GM12878 (cell line): ENCODE data around the gene WHRN. TPM values are rescaled to one million over a fixed set of nuclear protein-coding genes. Genes with fewer than 3 reads are reported as not detected.
A peak's percentile ranks its signal among the peaks of the same experiment; 100 is the strongest.

Experiments used
- BACH1 ChIP-seq: fragments of 450-650 bp; IDR thresholded peaks from 2 replicates; pipeline ENCODE4 v1.6.1; 2017; ENCODE audit warnings: mild to moderate bottlenecking, borderline replicate concordance
- BCL11A ChIP-seq: IDR thresholded peaks from 2 replicates; pipeline ENCODE4 v1.6.1; 2011; ENCODE audit warnings: low read depth, low read length
- BRCA1 ChIP-seq: IDR thresholded peaks from 2 replicates; pipeline ENCODE4 v1.6.1; 2011; ENCODE audit warnings: low read depth, low read length, improper control_type of control experiment
- CBFB ChIP-seq: IDR thresholded peaks from 2 replicates; pipeline ENCODE4 v1.6.1; 2016; ENCODE audit warnings: antibody characterized with exemption, low read depth
- CTCF ChIP-seq, 3 experiments: IDR thresholded peaks in 2 of 3; conservative IDR thresholded peaks in 1 of 3; 2 replicates each; pipeline ENCODE4 v1.5.1; 2011; ENCODE audit warnings: low read depth in 3 of 3, low read length in 3 of 3, mild to moderate bottlenecking in 3 of 3, control low read depth in 2 of 3, moderate library complexity in 2 of 3, inconsistent platforms in 1 of 3, mixed read lengths in 1 of 3; ENCODE audit not compliant: control insufficient read depth in 2 of 3, insufficient read depth in 1 of 3; ENCODE audit errors: extremely low read depth in 1 of 3
- HDAC6 ChIP-seq: fragments of 200-600 bp; sonication (generic); IDR thresholded peaks from one replicate; pipeline ENCODE4 v1.8.0; 2017; ENCODE audit warnings: antibody characterized with exemption; ENCODE audit not compliant: unreplicated experiment
- IKZF2 ChIP-seq, 2 experiments: fragments of 450-650 bp; IDR thresholded peaks; 2 replicates each; pipeline ENCODE4 v1.6.1; 2017; ENCODE audit warnings: mild to moderate bottlenecking in 2 of 2, moderate library complexity in 2 of 2
- IRF4 ChIP-seq: IDR thresholded peaks from 2 replicates; pipeline ENCODE4 v1.6.1; 2011; ENCODE audit warnings: low read depth, low read length
- JUND ChIP-seq: IDR thresholded peaks from 2 replicates; pipeline ENCODE4 v1.6.1; 2012; ENCODE audit warnings: low read depth, mild to moderate bottlenecking, low read length, improper control_type of control experiment, moderate library complexity
- LARP7 ChIP-seq: fragments of 450-650 bp; IDR thresholded peaks from 2 replicates; pipeline ENCODE4 v1.6.1; 2017; ENCODE audit warnings: mild to moderate bottlenecking
- NFYB ChIP-seq: IDR thresholded peaks from 2 replicates; pipeline ENCODE4 v1.6.1; 2011; ENCODE audit warnings: low read depth, mild to moderate bottlenecking, low read length, improper control_type of control experiment, moderate library complexity; ENCODE audit not compliant: insufficient read depth
- PML ChIP-seq: IDR thresholded peaks from 2 replicates; pipeline ENCODE4 v1.6.1; 2012; ENCODE audit warnings: low read length, inconsistent platforms
- POLR2A ChIP-seq: IDR thresholded peaks from 2 replicates; pipeline ENCODE4 v1.6.1; 2011; ENCODE audit warnings: low read depth, mild to moderate bottlenecking, low read length
- RAD21 ChIP-seq: IDR thresholded peaks from 2 replicates; pipeline ENCODE4 v1.6.1; 2011; ENCODE audit warnings: mild to moderate bottlenecking, low read depth, low read length, moderate library complexity; ENCODE audit not compliant: insufficient read depth
- RELA ChIP-seq: fragments of 450-650 bp; IDR thresholded peaks from 2 replicates; pipeline ENCODE4 v1.8.0; 2014; ENCODE audit warnings: borderline replicate concordance; ENCODE audit not compliant: partially characterized antibody
- RELB ChIP-seq: fragments of 450-650 bp; IDR thresholded peaks from 2 replicates; pipeline ENCODE4 v1.6.1; 2017; ENCODE audit warnings: low read depth, mild to moderate bottlenecking, moderate library complexity
- RFX5 ChIP-seq: IDR thresholded peaks from 2 replicates; pipeline ENCODE4 v1.6.1; 2011; ENCODE audit warnings: low read depth, low read length, improper control_type of control experiment
- ZBTB33 ChIP-seq: fragments of 450-650 bp; IDR thresholded peaks from 2 replicates; pipeline ENCODE4 v1.6.1; 2017; ENCODE audit warnings: mild to moderate bottlenecking
- ZNF217 ChIP-seq: fragments of 450-650 bp; IDR thresholded peaks from 2 replicates; pipeline ENCODE4 v1.6.1; 2017; ENCODE audit warnings: antibody characterized with exemption, mild to moderate bottlenecking
- ZNF592 ChIP-seq: fragments of 450-650 bp; IDR thresholded peaks from 2 replicates; pipeline ENCODE4 v1.6.1; 2017; ENCODE audit warnings: mild to moderate bottlenecking, moderate library complexity
- ZZZ3 ChIP-seq: IDR thresholded peaks from 2 replicates; pipeline ENCODE4 v1.6.1; 2011; ENCODE audit warnings: low read depth; ENCODE audit not compliant: control insufficient read depth, insufficient read length
- polyA plus RNA-seq, 11 experiments: library from polyadenylated mRNA; depleted of rRNA in 4 of 11; unstranded in 6 of 11; stranded (reverse) in 5 of 11; fragments of >200 nt; fragmentation: Nextera tagmentation in 4 of 11; fragmentation: Illumina TruSeq in 1 of 11; extraction: Ambion mirVana in 4 of 11; extraction: Trizol in 1 of 11; gene quantifications; 1 replicate in 1 of 11; 2 replicates in 10 of 11; pipeline versions ENCODE4 v1.2.1 to v1.2.3, GENCODE V29; 2011 to 2016; ENCODE audit warnings: inconsistent platforms in 2 of 11, missing spikeins in 2 of 11, low read depth in 1 of 11
- total RNA-seq, 4 experiments: library from RNA; depleted of rRNA in 3 of 4; stranded (reverse); fragments of >200 nt in 3 of 4; fragmentation: Illumina TruSeq in 1 of 4; extraction: Trizol in 1 of 4; gene quantifications; 2 replicates each; pipeline versions ENCODE4 v1.2.1 to v1.2.3, GENCODE V29; 2013 to 2021

The WHRN gene
- total and polyA plus RNA-seq, 10 of the 15 experiments (the other 5 are each of a cell fraction or from before 2014, with no cell fraction given), result 0.04 to 18.2 (median 0.68) TPM; not detected in 1

- TF ChIP-seq ZNF592, result peak; percentile 36; the same call in 1 of the 2 replicates
- TF ChIP-seq ZNF217, result peak; percentile 84; the same call in 1 of the 2 replicates
- peak; percentile 94 for TF ChIP-seq JUND
- peak; percentile 71; the same call in 1 of the 2 replicates for TF ChIP-seq RFX5
- peak; percentile 67 for TF ChIP-seq RELB
- no peak; a peak in 1 of 6 replicates for TF ChIP-seq CTCF (IDR thresholded peaks at IDR 0.05 in 2 of 3, conservative IDR thresholded peaks at IDR 0.05 in 1 of 3; ENCODE audit: control insufficient read depth in 2 of 3, extremely low read depth in 1 of 3, insufficient read depth in 1 of 3, low read depth in 3 of 3, low read length in 3 of 3)
- peak; percentile 67 for TF ChIP-seq RELA
- peak; percentile 91 for TF ChIP-seq LARP7
- peak; percentile 52; the same call in 1 of the 2 replicates for TF ChIP-seq BACH1
- TF ChIP-seq IRF4, result peak; percentile 90
- peak; percentile 90 for TF ChIP-seq POLR2A
- TF ChIP-seq ZBTB33, result no peak; the same call in 1 of the 2 replicates
- TF ChIP-seq NFYB, result peak; percentile 80
- 0 out of 2 replicates have a peak, but pooled peaks have one; percentile 5 for TF ChIP-seq RAD21
- no peak for TF ChIP-seq PML
- TF ChIP-seq IKZF2 (IDR thresholded peaks at IDR 0.05), result peak; percentile 92 to 94
- TF ChIP-seq HDAC6, result no peak
- peak; percentile 91 for TF ChIP-seq CBFB
- peak; percentile 78 for TF ChIP-seq BCL11A
- TF ChIP-seq ZZZ3, result no peak
- no peak for TF ChIP-seq BRCA1
Observed at GRCh38 chr9:114385397-114386181, 119.7 kb downstream of the WHRN start (continued).
